WTC11 (cell line): ENCODE measurements around the gene GRIN1.

Experiments used
- ATF1 ChIP-seq: sonication (generic); formaldehyde crosslinking; IDR thresholded peaks from 2 replicates; pipeline ENCODE4 v1.8.1; 2023; ENCODE audit warnings: mild to moderate bottlenecking, moderate library complexity, missing genetic modification reagents
- ESRRA ChIP-seq: sonication (generic); formaldehyde crosslinking; IDR thresholded peaks from 2 replicates; pipeline ENCODE4 v1.8.1; 2022; ENCODE audit warnings: mild to moderate bottlenecking, missing genetic modification reagents, borderline replicate concordance
- FOXJ3 ChIP-seq: sonication (generic); formaldehyde crosslinking; IDR thresholded peaks from 2 replicates; pipeline ENCODE4 v1.9.0; 2021; ENCODE audit warnings: missing genetic modification reagents, mild to moderate bottlenecking, borderline replicate concordance
- GRHL2 ChIP-seq: fragments of 250-450 bp; sonication (Bioruptor Pico); IDR thresholded peaks from 2 replicates; pipeline ENCODE4 v1.8.0; 2022; ENCODE audit warnings: mild to moderate bottlenecking, moderate library complexity; ENCODE audit not compliant: insufficient replicate concordance, severe bottlenecking
- JUN ChIP-seq: sonication (generic); formaldehyde crosslinking; IDR thresholded peaks from 2 replicates; pipeline ENCODE4 v1.8.0; 2023; ENCODE audit warnings: mild to moderate bottlenecking, missing genetic modification reagents
- SP1 ChIP-seq: sonication (generic); formaldehyde crosslinking; conservative IDR thresholded peaks from 2 replicates; pipeline ENCODE4 v1.8.1; 2022; ENCODE audit warnings: missing genetic modification reagents
- TF ChIP-seq, protein P1 (sequence below): fragments of 200-600 bp; IDR thresholded peaks from 2 replicates; pipeline ENCODE4 v1.8.0; 2022; ENCODE audit warnings: antibody characterized with exemption
- TF ChIP-seq, protein P2 (sequence below): sonication (generic); formaldehyde crosslinking; IDR thresholded peaks from 2 replicates; pipeline ENCODE4 v1.8.1; 2023; ENCODE audit warnings: mild to moderate bottlenecking, moderate library complexity, missing genetic modification reagents
- TF ChIP-seq, protein P3 (sequence below): sonication (generic); formaldehyde crosslinking; IDR thresholded peaks from 2 replicates; pipeline ENCODE4 v1.8.0; 2022; ENCODE audit warnings: mild to moderate bottlenecking, missing genetic modification reagents

DNA sequence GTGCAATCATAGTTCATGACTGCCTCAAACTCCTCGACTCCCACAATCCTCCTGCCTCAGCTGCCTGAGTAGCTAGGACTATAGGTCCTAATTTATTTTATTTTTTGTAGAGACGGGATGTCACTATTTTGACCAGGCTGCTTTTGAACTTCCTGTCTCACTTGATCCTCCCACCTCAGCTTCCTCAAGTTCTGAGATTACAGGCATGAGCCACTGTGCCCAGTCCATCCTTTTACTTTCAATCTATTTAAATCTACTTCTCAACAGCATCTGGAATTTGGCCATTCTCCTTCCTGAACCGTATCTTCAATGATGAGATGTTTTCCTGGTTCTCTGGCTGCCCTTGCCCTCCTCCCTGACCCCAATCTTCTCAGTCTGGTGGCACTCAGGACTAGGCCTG, 12.2 kb upstream of the GRIN1 start:
- TF ChIP-seq, protein P1, sequence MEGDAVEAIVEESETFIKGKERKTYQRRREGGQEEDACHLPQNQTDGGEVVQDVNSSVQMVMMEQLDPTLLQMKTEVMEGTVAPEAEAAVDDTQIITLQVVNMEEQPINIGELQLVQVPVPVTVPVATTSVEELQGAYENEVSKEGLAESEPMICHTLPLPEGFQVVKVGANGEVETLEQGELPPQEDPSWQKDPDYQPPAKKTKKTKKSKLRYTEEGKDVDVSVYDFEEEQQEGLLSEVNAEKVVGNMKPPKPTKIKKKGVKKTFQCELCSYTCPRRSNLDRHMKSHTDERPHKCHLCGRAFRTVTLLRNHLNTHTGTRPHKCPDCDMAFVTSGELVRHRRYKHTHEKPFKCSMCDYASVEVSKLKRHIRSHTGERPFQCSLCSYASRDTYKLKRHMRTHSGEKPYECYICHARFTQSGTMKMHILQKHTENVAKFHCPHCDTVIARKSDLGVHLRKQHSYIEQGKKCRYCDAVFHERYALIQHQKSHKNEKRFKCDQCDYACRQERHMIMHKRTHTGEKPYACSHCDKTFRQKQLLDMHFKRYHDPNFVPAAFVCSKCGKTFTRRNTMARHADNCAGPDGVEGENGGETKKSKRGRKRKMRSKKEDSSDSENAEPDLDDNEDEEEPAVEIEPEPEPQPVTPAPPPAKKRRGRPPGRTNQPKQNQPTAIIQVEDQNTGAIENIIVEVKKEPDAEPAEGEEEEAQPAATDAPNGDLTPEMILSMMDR = no peak
- no peak for TF ChIP-seq SP1 (CRISPR knock-in tag)
- TF ChIP-seq GRHL2 (CRISPR knock-in tag) = no peak
- TF ChIP-seq, protein P2, sequence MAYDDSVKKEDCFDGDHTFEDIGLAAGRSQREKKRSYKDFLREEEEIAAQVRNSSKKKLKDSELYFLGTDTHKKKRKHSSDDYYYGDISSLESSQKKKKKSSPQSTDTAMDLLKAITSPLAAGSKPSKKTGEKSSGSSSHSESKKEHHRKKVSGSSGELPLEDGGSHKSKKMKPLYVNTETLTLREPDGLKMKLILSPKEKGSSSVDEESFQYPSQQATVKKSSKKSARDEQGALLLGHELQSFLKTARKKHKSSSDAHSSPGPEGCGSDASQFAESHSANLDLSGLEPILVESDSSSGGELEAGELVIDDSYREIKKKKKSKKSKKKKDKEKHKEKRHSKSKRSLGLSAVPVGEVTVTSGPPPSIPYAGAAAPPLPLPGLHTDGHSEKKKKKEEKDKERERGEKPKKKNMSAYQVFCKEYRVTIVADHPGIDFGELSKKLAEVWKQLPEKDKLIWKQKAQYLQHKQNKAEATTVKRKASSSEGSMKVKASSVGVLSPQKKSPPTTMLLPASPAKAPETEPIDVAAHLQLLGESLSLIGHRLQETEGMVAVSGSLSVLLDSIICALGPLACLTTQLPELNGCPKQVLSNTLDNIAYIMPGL (CRISPR knock-in tag) = no peak
- TF ChIP-seq ATF1 (CRISPR knock-in tag) = no peak
- TF ChIP-seq, protein P3, sequence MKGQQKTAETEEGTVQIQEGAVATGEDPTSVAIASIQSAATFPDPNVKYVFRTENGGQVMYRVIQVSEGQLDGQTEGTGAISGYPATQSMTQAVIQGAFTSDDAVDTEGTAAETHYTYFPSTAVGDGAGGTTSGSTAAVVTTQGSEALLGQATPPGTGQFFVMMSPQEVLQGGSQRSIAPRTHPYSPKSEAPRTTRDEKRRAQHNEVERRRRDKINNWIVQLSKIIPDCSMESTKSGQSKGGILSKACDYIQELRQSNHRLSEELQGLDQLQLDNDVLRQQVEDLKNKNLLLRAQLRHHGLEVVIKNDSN (CRISPR knock-in tag) = no peak
- TF ChIP-seq ESRRA (CRISPR knock-in tag) = no peak
- TF ChIP-seq JUN = no peak
- no peak for TF ChIP-seq FOXJ3 (CRISPR knock-in tag)
